MCF 10A (cell line): ENCODE measurements around the gene DACH2. TPM values are rescaled to one million over a fixed set of nuclear protein-coding genes. Genes with fewer than 3 reads are reported as not detected.

Experiments used
- BruUV-seq: library from RNA; stranded (reverse); fragments of 400-500 nt; replicated peaks from 2 replicates; lab custom pipeline; 2021; lab: Mats Ljungman, UMichigan
- CTCF ChIA-PET: fragments of 300-600 bp; sonication (Branson Sonifier 250); formaldehyde crosslinking; extraction: SDS; loops from one replicate; lab custom pipeline; 2021; ENCODE audit warnings: antibody characterized with exemption, inconsistent platforms; lab: Yijun Ruan, JAX
- POLR2A ChIA-PET: fragments of 300-600, 350-650 bp; sonication (Branson Sonifier 250); formaldehyde crosslinking; extraction: SDS; loops from one replicate; lab custom pipeline; 2020; ENCODE audit warnings: antibody characterized with exemption, inconsistent platforms; lab: Yijun Ruan, JAX
- DNase-seq: peaks from one replicate; pipeline ENCODE4 v3.0.0-alpha.2; 2018; ENCODE audit not compliant: unreplicated experiment
- H3K27ac Mint-ChIP-seq: one replicate; pipeline ENCODE4 v1.8.0; 2022; ENCODE audit warnings: mild to moderate bottlenecking, low read depth, mixed read lengths; ENCODE audit not compliant: unreplicated experiment
- H3K27me3 Mint-ChIP-seq: one replicate; pipeline ENCODE4 v1.8.0; 2022; ENCODE audit warnings: mixed read lengths; ENCODE audit not compliant: insufficient read depth, unreplicated experiment
- H3K36me3 Mint-ChIP-seq: one replicate; pipeline ENCODE4 v1.8.0; 2022; ENCODE audit warnings: mild to moderate bottlenecking, moderate library complexity, mixed read lengths; ENCODE audit not compliant: insufficient read depth, unreplicated experiment
- H3K4me1 Mint-ChIP-seq: one replicate; pipeline ENCODE4 v1.8.0; 2022; ENCODE audit warnings: mixed read lengths; ENCODE audit not compliant: insufficient read depth, unreplicated experiment
- H3K4me3 Mint-ChIP-seq: one replicate; pipeline ENCODE4 v1.8.0; 2022; ENCODE audit warnings: mild to moderate bottlenecking, moderate library complexity, mixed read lengths; ENCODE audit not compliant: unreplicated experiment
- H3K9me3 Mint-ChIP-seq: one replicate; pipeline ENCODE4 v1.8.0; 2022; ENCODE audit warnings: mixed read lengths; ENCODE audit not compliant: unreplicated experiment
- CTCF ChIP-seq: fragments of 200-600 bp; IDR thresholded peaks from one replicate; pipeline ENCODE4 v1.8.0; 2022; ENCODE audit warnings: antibody characterized with exemption, mild to moderate bottlenecking; ENCODE audit not compliant: unreplicated experiment
- intact Hi-C: fragments of 100-400 bp; cut with micrococcal nuclease; formaldehyde crosslinking; loops from 2 replicates; pipeline ENCODE4 v1.14.1; 2022
- total RNA-seq: library from RNA; stranded (reverse); gene quantifications from 2 replicates; pipeline ENCODE4 v1.2.3, GENCODE V29; 2022

DACH2 gene
- total RNA-seq, 1 experiment from 2014 or later, result not detected

DNA sequence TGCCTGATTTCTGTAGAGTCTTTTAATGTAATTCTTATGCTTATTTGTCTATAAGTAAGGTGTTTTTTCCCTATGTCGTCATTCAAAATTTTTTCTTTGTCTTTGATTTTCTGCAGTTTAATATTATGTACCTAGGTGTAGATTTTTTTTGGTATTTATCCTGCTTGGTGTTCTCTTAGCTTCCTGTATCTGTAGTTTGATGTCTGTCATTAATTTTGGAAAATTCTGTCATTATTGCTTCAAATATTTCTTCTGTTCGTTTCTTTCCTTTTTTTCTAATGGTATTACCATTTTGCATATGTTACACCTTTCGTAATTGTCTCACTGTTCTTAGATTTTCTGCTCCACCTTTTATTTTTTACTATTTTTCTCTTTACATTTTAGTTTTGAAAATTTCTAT, 696.9 kb downstream of the DACH2 start:
- H3K4me3 Mint-ChIP-seq, result no peak overlapping the region
- no peak for DNase-seq
- ChIA-PET POLR2A (no interaction called here), CTCF (no interaction called here)
- H3K27me3 Mint-ChIP-seq, result no peaks in the 10 kb centered on the region
- peaks cover 7% of the 10 kb centered on the region for H3K9me3 Mint-ChIP-seq
- BruUV-seq, result no TSS peak
- intact Hi-C loops, result no loop called here
- no peaks in the 10 kb centered on the region for H3K4me1 Mint-ChIP-seq
- no peak overlapping the region for H3K27ac Mint-ChIP-seq
- H3K36me3 Mint-ChIP-seq, result peaks cover 5% of the 10 kb centered on the region
- TF ChIP-seq CTCF, result no peak

Other genes with a start within 250 kb of the DACH2 start
- 38.1 and 41.3 TPM in 2 replicates for gene CHM, start 100.9 kb upstream of the DACH2 start, total RNA-seq